ENCODE results near the gene KLHL9. TPM values are rescaled to one million over a fixed set of nuclear protein-coding genes. Genes with fewer than 3 reads are reported as not detected.

The KLHL9 gene
- total RNA-seq, 4 donors from 2014 or later = 12.0 to 17.8 (median 15.3) TPM

DNA sequence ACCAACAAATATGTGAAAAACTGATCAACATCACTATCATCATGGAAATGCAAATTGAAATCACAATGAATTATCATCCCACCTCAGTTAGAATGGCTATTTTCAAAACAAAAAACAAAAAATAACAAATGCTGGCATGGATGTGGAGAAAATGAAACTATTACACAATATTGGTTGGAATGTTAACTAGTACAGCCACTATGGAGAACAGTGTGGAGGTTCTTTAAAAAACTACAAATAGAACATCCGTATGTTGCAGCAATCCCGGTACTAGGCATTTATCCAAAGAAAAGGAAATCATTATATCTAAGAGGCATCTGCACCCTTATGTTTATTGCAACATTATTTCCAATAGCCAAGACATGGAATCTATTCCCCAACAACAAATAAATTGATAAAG, 21.1 kb downstream of the KLHL9 start:
- intact Hi-C loops (cut with DNase I; ENCODE audit: low total_unique reads) = no loop called here

DNA sequence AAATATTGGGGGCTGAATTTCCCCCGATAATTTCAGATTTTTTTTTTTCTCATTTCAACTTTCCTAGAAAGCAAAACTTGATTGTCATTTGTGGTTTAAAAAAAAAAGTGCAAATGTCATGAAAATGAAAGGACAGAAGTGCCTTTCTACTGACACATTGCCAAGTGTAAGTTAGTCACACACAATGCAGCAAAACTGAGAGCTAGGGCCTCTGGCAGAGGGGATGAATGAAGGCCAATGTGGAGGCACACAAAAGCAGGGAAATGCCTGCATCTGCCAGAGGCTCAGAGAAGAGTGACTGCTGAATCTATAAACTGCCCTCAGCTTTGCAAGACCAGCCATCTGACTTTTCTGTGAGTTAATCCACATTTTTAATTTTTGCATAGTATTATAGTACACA, 23.3 kb downstream of the KLHL9 start:
- TF ChIP-seq POLR2A (IDR thresholded peaks at IDR 0.05) = no peak
- TF ChIP-seq, protein P1, sequence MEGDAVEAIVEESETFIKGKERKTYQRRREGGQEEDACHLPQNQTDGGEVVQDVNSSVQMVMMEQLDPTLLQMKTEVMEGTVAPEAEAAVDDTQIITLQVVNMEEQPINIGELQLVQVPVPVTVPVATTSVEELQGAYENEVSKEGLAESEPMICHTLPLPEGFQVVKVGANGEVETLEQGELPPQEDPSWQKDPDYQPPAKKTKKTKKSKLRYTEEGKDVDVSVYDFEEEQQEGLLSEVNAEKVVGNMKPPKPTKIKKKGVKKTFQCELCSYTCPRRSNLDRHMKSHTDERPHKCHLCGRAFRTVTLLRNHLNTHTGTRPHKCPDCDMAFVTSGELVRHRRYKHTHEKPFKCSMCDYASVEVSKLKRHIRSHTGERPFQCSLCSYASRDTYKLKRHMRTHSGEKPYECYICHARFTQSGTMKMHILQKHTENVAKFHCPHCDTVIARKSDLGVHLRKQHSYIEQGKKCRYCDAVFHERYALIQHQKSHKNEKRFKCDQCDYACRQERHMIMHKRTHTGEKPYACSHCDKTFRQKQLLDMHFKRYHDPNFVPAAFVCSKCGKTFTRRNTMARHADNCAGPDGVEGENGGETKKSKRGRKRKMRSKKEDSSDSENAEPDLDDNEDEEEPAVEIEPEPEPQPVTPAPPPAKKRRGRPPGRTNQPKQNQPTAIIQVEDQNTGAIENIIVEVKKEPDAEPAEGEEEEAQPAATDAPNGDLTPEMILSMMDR (IDR thresholded peaks at IDR 0.05) = no peak
- intact Hi-C loops (cut with DNase I; ENCODE audit: low total_unique reads) = no loop called here
- WGBS, 2 donors = 80 to 83% methylated on average over 1 of the region's 1 CpG
- H3K4me3 ChIP-seq (ENCODE audit: low read depth, poor library complexity, severe bottlenecking) = no peak overlapping the region
- DNase-seq (ENCODE audit: low spot score in 2 of 2) = no peak

More for the DNA sequence above, 21.1 kb downstream of the KLHL9 start:
- WGBS, 2 donors = 59 to 68% methylated on average over 2 of the region's 2 CpGs
- no peak overlapping the region for H3K4me3 ChIP-seq (ENCODE audit: low read depth, poor library complexity, severe bottlenecking)
- DNase-seq (ENCODE audit: low spot score in 2 of 2) = no peak
- TF ChIP-seq, protein P1 (IDR thresholded peaks at IDR 0.05) = no peak
- TF ChIP-seq POLR2A (IDR thresholded peaks at IDR 0.05) = no peak

DNA sequence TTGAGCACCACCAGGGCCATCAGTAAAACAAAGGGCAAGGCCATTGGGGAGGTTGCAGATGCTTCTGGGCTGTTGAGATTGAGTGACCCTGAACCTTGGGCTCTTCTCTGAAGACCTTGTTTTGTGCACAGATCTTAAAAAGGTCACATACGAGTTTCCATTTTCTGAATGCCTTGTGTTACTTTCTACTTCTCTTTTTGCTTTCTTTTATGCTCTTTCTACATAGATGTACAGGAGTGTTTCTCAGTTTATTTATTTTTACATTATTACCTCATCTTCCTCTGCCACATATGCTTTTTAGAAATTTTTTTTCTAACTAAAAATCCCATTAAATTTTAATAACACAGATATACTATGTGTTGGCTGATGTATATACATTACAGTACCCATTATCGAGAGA, 30.0 kb downstream of the KLHL9 start, which contains the start of gene IFNA5:
TSS of gene IFNA5 (minus strand) at position 101 of the 400 bp plus-strand sequence. CDS start at position 44, 57 bp downstream.
- H3K4me3 ChIP-seq (ENCODE audit: low read depth, poor library complexity, severe bottlenecking) = no peak within 1 kb of the TSS
- TF ChIP-seq POLR2A (IDR thresholded peaks at IDR 0.05) = no peak
- TF ChIP-seq, protein P1 (IDR thresholded peaks at IDR 0.05) = no peak
- WGBS, 2 donors = 90 to 95% methylated on average over 2 of the region's 2 CpGs
- intact Hi-C loops (cut with DNase I; ENCODE audit: low total_unique reads) = no loop called here
- DNase-seq (ENCODE audit: low spot score in 2 of 2) = no peak

DNA sequence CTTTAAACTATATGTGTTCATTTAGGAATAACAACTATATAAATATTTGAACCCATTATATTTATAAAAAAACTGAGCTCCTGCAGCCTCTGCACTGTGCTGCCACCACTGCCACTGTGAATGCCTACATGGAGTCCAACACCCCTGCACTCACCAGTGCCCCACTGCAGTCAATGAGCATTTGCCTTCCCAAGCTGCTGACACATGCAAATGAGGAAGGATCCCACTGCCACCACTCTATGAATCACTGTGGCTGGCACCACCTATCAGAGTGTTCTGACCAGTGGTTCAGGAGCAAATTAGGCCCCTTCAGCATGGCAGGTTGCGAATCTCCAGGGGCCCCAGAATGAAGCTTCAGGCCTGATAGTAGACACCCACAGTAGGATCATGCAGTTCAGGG, 39.2 kb downstream of the KLHL9 start:
- no peak overlapping the region for H3K4me3 ChIP-seq (ENCODE audit: low read depth, poor library complexity, severe bottlenecking)
- WGBS, 2 donors = 79 to 90% methylated on average over 1 of the region's 1 CpG
- intact Hi-C loops (cut with DNase I; ENCODE audit: low total_unique reads) = no loop called here
- no peak for TF ChIP-seq POLR2A (IDR thresholded peaks at IDR 0.05)
- TF ChIP-seq, protein P1 (IDR thresholded peaks at IDR 0.05) = no peak
- DNase-seq (ENCODE audit: low spot score in 2 of 2) = no peak

DNA sequence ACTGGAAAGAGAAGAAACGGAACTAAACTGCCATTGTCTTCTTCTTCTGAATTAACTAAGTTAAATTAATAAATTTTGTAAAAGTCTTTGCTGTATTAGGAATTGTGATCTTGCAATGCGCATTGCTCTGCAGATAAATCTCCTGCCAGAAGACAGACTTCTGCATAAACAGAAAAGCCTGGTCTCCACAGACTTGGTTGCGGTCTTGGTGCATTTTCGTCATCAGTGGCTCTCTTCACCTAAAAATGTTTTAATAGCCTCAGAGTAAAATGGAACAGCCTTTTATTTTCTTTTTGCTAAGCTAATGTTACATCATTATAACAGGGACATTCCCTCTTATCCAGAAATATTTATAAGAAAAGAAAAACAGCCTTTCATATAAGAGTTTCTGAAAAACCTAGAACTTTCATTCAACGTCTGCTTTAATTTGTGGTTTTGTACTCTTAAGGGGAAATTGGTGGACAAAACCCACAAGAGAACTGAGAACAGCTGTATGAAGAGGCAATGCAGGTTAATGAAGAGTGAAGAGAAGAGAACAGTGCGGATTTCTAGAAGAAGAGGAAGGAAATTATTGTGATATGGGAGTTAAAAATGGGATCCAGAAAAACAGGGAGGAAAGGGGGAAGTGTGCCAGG, 40.2 kb downstream of the KLHL9 start:
- no peak overlapping the region for H3K4me3 ChIP-seq (ENCODE audit: low read depth, poor library complexity, severe bottlenecking)
- no peak for DNase-seq (ENCODE audit: low spot score in 2 of 2)
- 43 to 72% methylated on average over 6 of the region's 6 CpGs for WGBS, 2 donors
- intact Hi-C loops (cut with DNase I; ENCODE audit: low total_unique reads) = no loop called here
- TF ChIP-seq POLR2A (IDR thresholded peaks at IDR 0.05) = no peak
- TF ChIP-seq, protein P1 (IDR thresholded peaks at IDR 0.05) = no peak

DNA sequence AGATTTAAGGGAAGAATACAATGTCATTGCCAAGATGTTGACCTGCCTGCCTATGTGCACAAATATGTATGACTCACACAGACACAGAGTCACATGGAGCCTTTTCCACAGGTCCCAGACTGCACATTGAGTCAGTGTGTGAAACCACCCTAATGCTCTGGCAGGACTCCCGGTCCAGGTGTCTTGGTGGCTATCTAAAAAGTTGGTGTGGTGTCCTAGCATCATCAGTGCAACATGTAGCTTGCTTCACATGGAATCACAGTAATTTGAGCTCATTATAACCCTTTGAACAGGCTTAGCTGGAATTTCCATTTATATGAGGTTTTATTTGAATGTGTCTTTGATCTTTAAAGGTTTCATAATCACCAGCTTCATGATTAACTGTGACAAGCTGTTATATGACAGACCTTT, 40.8 kb downstream of the KLHL9 start:
- intact Hi-C loops (cut with DNase I; ENCODE audit: low total_unique reads) = no loop called here
- no peak overlapping the region for H3K4me3 ChIP-seq (ENCODE audit: low read depth, poor library complexity, severe bottlenecking)
- TF ChIP-seq, protein P1 (IDR thresholded peaks at IDR 0.05) = no peak
- DNase-seq (ENCODE audit: low spot score in 2 of 2) = peak in 1 of 2 donors; percentile 36
- WGBS, 2 donors = 50% methylated on average over 1 of the region's 1 CpG
